ENCODE measurements around the gene SLC7A14. TPM values are rescaled to one million over a fixed set of nuclear protein-coding genes. Genes with fewer than 3 reads are reported as not detected.

The SLC7A14 gene
- total RNA-seq, 1 donor from 2014 or later, result 0.10 TPM

DNA sequence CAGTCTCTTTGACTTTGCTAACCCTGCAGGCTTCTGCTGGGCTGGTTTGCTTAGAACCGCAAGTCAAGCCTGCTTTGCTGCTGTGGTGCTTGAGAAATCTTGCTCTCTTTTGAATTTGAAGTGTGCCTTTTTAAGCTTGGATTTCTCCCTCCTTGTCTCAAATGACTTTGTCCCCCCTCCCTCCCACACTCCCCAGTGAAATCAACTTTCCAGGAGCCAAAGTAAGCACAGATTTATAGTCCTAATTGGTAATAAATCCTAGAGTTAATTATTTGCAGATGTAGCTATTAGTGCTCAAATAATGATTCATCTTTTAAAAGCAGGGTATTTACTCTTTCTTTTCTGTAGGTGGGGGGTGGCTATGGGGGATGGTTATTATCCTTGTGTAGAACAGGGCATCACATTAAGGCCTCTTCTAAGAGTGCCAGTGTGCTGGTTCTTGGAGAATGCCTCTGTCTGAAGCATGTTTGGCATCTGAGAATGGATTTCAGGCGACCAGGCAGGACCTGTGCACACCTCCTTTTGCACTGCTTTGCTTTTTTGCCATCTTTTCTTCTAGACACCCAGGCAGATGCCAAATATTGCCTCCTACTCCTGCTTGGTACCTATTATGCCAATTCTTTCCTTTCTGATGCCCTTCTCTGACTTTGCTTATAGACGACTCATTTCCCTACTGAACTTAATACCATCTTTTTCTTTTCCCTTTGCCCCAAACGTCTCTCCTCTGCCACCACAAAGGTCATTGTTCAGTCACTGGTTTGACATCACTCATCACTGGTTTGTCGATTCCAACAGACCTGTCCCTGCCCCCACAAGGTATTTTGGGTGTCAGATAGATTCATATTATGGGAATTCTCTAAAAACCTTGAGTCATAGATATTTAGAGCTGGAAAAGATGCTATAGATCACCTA, 116.5 kb downstream of the SLC7A14 start:
- DNase-seq, result peak; percentile 20

GRCh38 chr3:170467571-170468147, 118.2 kb downstream of the SLC7A14 start:
- DNase-seq, result no peak

- DNase-seq, result peak; percentile 22
Observed at GRCh38 chr3:170467007-170467406, 118.9 kb downstream of the SLC7A14 start.

- DNase-seq, result no peak
Observed at GRCh38 chr3:170465955-170466354, 119.9 kb downstream of the SLC7A14 start.

GRCh38 chr3:170463011-170463410, 122.9 kb downstream of the SLC7A14 start:
- DNase-seq, result no peak

DNA sequence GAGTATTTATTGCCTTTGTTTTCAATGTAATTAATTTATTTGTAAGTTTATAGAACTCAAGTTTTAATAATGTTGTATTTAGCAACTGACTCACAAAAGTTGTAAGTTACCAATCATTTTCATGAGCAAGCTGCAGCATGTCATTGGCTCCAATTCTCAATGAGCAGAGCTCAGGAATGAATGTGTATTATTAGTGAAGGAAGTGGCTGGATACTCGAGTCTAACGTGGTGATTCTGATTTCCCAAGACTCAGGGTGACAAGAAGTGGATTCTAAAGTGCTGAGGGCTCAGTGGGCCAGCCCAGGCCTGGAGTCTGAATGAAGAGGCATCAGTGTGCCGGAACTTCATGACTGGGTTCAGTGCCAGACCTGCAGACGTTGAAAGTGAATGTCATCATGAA, 127.6 kb downstream of the SLC7A14 start:
- no peak for DNase-seq

DNA sequence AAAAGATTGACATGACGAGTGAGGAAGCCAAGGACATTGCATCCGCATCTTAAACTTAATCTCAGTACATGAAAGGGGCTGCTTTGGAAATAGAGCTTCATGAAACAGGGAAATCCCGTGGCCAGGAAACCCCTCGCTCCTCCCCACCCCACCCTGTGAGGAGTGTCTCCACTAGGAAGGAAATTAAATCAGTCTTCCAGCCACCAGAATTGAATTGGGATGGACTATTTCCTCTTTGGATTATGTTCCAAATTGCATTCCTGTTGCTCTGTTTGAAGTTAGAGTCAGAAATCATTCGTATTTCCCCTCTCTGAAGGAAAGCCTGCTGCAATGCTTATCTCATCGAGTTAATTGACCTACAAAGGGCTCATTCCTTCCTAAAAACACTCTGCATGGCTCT, 131.4 kb downstream of the SLC7A14 start:
- no peak for DNase-seq

DNA sequence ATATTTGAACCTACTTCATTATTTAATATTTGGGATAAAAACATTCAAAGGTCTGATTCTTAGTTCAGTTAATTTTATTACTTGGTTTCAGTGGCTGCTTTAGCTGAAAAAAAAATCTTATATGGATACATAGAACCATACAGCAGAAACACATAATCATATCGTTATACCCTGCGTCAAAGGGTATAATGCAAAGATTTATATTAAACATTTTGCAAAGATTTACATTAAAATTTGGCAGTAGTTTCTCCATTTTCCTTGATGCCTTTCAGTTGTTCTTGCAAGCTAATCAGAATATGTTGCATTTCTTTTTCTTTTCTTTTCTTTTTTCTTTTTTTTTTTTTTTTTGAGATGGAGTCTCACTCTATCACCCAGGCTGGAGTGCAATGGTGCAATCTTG, 135.8 kb downstream of the SLC7A14 start:
- no peak for DNase-seq

- no peak for DNase-seq
Observed at GRCh38 chr3:170448584-170448983, 137.3 kb downstream of the SLC7A14 start.

DNA sequence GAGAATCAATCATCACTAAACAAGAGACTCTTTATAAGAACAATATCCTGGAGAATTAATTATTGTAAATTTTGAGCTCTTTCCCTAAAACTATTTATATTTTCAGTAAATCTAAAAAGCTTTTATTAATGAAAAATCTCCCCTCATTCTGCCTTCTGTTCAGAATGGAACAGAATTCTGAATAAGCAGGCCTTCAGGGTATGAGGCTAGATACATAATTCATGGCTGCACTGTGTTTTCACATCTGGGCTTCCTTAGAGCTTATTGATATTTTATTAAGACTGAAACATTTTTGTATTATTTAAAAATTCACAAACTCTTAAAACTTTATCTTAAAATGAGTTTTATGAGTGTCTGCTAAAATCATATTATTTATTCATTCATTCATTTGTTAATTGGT, 142.4 kb downstream of the SLC7A14 start:
- DNase-seq, result no peak

DNA sequence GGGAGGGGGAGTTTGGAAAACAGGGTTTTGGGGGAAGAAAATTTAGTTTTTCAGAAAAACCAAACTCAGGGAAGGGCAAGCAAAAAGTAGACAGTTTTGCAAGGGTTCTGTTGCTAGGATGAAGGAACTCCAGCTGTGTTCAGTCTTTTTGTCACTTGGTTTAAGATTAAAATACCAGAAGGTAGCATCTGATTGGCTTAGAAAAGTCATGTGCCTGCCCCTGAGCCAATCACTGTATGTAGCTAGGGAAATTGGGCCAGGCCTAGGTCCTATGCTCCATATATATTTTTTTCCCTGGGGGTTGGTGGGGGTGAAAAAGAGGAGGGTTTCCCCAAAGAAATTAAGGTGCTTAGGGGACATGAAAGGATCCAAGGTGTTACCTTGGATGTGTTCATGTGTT, 142.9 kb downstream of the SLC7A14 start:
- no peak for DNase-seq

DNA sequence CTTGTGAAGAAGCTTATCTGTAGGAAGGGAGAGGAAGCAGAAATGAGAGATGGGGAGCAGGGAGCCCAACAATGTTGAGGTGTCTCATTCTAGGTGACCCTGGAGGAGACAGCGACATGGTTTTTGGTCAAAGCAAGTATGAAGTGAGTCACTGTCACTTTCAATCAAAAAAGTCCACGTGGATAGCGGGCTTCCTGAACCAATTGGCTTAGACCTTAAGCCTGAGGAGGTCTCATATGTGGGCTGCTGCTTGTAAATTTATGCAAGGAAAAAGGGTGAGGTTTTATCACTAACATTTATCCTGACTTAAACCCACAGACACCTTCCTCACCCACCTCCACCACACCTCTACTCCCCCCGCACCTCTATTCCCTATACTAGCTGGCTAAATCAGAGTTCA, 144.5 kb downstream of the SLC7A14 start:
- no peak for DNase-seq

DNA sequence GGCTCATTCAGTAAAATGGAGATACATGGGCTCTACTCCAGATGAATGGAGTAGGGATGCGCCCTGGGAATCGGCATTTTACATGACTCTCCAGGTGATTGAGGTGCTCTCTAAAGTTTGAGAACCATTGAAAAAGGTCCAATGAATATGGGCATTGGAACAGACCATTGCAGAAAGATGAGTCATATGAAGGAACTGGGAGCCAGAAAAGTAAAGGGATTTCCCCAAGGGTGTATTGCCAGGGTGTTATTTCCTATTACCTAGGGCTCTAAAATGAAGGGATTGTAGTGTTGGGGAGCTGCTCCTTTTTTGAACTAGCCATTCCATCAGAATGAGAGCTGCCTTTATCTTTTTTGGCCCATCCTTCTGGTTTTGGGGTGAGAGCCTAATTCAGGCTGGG, 145.5 kb downstream of the SLC7A14 start:
- no peak for DNase-seq

GRCh38 chr3:170438836-170439235, 147.0 kb downstream of the SLC7A14 start:
- no peak for DNase-seq

DNA sequence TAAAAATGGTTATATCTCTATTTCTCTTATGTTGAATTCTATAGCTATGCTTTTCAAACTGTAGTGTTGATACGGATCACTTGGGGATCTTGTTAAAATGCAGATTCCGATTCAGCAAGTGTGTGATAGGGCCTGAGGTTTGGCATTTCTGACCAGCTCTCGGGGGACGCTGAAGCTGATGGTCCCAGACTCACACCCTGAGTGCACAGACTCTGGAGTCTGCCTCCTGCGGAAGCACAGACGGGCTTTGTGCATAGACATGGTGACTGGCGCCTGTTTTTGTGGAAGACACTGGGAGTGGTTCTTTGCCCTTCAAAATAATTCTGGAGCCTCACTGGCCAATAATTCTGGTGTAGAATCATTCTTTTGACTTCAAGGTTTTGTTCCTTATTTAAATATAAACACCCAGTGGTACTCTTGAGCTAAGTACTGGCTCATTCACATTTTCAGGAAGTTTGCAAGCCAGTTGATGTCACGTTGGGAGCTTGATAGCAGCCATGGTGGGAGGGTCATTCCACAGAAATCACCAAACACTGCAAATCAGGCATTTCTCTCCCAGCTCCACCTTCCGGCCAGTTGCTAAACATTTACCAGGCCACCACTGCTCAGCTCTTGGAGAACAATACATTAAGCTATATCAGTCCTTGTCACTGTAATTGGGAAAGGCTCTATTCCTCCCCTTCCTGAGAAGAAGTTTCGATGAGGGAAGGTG, 148.0 kb downstream of the SLC7A14 start:
- DNase-seq, result no peak

GRCh38 chr3:170437176-170437575, 148.7 kb downstream of the SLC7A14 start:
- no peak for DNase-seq

DNA sequence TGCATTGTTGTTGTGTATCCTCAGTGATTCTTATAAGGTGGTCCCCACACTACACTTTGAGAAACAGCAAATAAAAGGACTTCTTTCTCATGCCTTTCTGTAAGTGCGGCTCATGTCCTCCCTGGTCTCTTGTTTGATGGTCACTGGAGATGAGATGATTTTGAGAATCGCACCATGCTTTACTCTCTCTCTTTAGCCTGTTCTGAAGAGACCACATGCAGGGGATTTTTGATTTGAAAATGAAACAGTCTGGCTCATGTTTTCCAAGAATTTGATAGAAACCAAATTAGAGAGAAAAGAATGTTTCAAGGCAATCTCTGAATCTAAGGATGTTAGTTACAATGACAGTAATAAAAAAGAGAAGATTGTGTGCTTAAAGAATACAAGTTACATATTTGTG, 149.2 kb downstream of the SLC7A14 start:
- DNase-seq, result no peak

DNA sequence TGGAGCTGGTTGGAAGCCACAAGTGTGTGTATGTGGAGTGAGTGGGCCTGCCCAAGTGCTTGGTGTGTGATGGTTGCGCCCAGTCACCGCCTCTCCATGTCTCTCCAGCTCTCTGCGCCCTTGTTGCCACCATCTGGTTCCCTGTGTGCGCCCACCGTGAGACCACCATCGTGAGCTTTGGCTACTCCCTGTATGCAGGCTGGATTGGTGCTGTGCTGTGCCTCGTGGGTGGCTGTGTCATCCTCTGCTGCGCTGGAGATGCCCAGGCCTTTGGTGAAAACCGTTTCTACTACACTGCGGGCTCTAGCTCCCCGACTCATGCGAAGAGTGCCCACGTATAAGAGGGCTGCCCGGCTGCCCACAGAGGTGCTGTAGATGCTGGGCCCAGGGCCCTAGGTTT, 153.5 kb downstream of the SLC7A14 start:
- no peak for DNase-seq

GRCh38 chr3:170431054-170431453, 154.8 kb downstream of the SLC7A14 start:
- DNase-seq, result no peak

GRCh38 chr3:170429050-170429449, 156.8 kb downstream of the SLC7A14 start:
- no peak for DNase-seq

DNA sequence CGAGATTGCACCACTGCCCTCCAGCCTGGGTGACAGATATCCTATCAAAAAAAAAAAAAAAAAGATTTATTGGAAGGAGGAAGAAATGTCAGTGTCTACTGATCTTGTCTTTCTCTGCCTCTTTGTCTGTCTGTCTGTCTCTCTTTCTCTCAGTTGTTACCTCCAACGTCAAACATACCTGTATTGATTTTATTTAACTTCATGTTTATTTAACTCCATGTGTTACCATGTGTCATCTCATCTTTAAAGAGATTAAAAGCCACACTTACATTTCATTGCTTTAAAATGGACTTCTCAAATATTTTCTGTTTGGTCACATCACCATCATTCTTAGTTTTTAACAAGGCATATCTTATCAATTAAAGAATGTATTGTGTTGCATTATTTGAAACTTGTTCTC, 157.8 kb downstream of the SLC7A14 start:
- no peak for DNase-seq

DNA sequence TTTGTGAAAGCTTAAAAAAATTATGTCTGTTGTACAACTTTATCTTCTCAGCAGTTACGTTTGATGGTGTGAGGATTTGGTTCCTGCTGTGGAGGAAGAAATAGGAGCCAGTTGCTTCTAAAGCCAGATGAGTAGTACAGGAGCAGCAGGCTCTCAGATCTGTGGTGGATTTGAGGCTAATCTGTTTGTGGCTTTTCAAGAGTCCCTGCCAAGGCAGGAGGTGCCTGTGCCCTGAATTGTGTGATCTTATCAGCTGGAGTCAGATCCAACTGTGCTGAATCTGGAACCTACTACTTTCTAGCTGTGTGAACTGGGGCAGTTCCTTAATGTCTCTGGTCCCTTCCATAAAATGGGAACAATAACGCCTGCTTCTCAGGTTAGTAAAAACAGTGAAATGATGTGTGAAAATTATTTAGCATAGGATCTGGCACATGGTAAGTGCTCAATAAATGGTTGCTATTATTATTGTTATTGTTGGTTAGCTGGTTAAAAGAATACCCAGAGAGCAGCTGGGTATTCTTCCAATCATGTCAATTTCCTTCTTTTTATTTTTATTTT, 159.6 kb downstream of the SLC7A14 start:
- no peak for DNase-seq
